Stimulated activated CD8-positive, alpha-beta memory T cell treated with anti-CD3 and anti-CD28 coated beads, Interleukin-12 subunit alpha, Interleukin-12 subunit beta, amount 100 ng/mL, for 1 hour (primary cell): ENCODE measurements around the gene ELOVL6.
"Not testable (repeated sequence)": the region's sequence is repeated elsewhere in the genome, so short reads cannot be mapped to it uniquely, and the experiment has no call there.

Source experiments
- DNase-seq: peaks from one replicate; pipeline ENCODE4 v3.0.0-alpha.2; 2020; ENCODE audit warnings: low read depth

The ELOVL6 gene

DNA sequence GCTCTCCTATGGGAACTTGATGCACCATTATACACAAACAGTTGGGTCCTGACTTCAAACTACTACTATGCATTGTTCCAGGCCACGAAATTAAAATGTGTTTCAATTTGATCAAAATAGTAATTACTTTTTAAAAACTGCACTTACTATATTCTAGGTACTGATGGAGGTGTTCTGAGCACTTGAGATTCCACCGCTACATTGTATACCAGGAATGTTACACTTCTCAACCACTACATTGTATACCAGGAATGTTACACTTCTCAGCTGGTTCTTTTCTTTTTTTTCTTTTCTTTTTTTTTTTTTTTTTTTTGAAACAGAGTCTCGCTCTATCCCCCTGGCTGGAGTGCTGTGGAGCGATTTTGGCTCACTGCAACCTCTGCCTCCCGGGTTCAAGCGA, 77.9 kb downstream of the ELOVL6 start:
- DNase-seq = no peak

DNA sequence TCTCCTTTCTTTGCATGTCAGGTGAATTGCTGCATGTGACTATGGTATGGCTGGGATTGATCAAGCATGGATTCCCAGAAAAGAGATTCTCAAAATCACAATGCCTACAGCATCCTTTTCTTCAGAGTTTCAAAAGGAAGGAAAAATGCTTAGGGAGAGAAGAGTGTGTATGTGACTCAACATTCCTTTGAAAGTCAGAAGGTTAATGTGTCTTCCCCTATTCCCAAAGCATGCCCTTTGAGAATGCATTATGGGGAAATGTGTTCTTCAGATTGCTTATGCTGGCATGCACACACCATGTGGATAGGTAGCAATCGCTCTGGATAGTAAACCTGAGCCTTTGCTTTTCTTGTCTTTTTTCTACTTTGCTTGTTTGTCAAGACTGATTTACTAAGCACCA, 78.5 kb downstream of the ELOVL6 start:
- no peak for DNase-seq

DNA sequence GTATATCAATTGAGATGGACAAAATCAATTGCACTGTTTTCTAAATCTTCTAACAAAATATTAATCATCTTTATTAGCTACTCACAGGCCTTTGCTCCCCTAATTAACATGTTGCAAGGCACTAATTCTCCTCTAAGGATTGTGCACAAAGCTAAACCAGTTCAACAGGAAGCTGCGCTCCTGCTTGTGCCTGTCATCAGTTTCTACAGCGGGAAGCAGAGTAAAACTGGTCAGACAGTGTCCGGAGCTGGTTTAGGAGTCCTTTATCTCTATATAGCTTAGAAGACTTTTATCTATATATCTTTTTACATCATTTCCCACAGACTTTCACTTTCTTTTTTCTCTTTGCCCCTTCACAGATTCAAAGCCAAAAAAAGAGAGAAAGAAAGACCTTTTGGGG, 79.1 kb downstream of the ELOVL6 start:
- no peak for DNase-seq

DNA sequence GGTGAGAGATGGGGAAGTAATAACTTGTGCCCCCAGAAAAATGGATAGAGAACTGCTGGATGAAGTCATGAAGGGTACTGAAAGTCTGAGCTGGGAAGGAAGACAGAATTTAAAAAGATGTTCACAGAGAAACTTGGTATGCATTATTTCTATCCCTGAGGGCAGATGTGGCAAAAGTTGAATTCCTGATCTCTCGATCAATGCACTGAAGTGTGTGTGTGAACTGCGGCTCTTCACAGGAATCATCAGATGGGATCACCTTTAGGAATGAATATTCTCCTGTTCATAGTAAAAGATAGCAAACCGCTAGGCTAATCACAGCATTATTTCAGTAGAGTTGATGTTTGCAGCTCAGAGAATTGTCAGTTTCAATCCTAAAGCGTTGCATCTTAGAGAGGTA, 86.4 kb downstream of the ELOVL6 start:
- no peak for DNase-seq

DNA sequence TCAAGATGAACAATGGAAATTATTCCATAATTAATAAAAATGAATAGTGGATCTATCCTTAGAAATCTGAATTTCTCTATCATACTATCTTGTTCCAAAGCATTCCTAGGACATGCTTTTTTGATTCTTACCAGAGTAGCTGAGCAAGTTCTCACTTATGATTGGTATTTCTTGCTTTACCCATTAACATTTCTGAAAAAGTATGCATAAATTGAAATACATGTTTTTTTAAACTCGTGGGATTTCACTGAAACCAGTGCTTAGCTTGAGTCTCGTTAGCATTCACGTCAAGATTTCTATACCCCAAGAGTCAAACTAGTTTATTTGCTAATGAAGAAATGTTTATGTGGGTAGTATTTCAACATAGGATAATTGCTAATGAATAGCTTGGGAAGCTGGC, 89.0 kb downstream of the ELOVL6 start:
- DNase-seq = no peak

DNA sequence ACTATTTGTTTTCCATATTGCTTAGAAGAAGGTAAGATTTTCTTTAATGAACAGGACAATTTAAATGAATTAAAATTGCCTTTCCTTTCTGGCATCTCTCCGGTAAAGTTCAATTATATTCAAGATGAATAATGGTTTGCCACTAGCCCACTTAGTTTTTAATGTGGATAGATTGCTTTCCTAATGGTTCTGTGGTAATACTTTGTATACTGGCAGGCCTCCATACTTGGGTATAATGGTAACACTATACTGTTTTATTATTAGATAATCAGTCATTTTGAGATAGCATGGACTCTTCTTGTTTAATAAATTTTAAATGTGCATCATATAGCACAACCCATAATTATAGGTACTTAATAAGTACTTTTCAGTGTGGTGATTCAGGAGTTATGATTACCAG, 89.5 kb downstream of the ELOVL6 start:
- DNase-seq = no peak

DNA sequence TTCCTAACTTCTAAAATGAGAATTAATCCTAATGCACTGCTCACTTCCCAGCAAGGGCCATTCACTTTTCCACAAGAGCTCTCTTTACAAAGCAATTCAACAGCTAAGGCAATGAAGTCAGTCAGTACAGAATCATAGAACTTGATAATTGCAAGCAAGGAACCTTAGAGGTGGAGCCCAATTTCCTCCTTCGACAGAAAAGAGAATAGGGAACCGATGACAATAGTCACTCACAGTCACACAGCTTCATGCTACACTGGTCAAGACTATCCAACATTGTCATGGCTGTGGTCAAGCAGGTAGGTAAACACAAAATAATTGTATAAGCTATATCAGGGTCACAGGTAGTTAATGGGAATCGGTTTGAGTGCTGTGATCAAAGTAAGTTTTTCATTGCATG, 90.0 kb downstream of the ELOVL6 start:
- no peak for DNase-seq

DNA sequence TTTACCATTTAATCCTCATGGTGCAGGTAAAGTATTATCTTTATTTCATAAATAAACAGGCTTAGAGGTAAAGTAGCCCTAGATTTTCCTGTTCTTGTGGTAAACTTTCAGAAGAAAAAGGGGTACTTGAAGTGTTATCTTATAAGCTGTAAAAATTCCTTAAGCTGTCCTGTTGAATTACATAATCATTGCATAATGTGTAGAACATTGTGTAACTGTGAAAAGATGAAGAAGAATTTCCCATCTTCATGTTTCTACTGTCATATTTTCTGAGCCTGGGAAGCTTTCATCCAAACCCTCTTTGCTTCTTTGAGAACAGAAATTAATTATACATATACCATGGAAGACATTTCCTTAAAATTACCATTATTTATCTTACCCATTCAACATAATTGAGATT, 90.5 kb downstream of the ELOVL6 start:
- no peak for DNase-seq

DNA sequence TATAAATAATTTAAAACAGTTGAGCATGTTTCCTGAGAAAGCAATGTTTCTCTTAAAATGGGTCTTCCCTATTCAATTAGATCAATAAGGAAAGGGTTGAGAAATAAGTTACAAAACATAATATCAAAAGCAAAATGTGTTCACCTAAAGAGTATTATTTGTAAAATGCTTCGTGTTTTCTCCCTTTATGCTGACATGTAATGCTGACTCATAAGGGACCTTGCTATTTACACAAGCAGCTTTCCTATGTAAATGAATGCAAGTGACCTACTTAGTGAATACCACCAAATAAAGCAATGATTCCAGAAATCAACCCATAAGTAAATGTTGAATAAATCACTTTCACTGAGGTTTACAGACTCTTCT, 91.5 kb downstream of the ELOVL6 start:
- no peak for DNase-seq

DNA sequence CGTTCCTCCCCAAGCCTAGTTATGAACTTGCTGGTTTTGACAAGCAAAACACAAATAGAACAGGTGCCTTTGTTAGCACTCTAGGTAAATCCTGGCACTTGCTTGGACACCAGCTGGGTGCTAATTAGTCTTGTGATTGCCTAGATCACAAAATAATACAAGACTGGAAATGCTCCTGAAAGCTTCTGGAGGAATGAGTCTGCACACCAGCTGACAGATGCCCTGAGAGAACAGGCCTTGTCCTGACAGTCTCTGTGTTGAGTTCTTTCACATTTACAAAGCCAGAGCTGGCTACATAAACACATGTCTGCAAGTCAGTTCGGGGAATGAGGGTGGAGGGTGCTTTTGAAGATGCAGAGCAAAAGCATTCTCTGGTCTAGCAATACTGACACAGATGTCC, 93.8 kb downstream of the ELOVL6 start:
- DNase-seq = no peak

DNA sequence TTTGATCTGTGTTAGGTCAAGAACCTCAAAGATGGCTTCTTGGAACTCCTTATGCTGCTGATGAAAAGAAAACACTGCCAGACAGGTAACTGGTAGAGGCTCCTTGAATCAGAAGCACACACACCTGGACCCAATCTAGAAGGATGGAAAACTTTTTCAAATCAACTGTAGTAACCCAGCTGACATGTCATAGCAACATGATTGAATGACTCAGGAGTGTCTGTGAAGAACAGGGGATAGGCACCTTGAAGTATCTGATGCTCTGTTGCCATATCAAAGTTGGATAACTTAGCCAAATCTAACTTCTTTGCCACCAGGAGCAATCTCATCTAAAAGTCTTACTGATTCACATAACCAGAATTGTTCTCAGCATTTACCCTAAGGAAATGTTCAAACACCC, 98.8 kb downstream of the ELOVL6 start:
- no peak for DNase-seq

DNA sequence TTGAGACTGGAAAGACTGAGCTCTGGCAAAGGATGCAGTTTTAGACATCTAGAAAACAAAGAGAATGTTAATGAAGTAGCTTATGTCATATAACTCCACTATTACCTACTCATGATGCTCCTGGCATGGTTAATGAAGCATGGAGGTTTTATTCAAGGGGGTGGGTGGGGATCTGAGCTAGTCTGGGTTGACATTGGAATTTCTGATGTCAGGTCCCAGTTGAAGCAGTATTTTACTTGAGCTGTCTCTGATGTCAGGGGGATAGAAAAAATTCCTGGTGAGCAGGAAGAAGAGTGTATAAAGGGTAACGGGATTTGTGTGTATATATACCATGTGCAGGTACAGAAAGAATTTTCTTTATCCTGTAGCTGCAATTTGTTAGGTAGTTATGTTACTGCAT, 102.0 kb downstream of the ELOVL6 start:
- no peak for DNase-seq

DNA sequence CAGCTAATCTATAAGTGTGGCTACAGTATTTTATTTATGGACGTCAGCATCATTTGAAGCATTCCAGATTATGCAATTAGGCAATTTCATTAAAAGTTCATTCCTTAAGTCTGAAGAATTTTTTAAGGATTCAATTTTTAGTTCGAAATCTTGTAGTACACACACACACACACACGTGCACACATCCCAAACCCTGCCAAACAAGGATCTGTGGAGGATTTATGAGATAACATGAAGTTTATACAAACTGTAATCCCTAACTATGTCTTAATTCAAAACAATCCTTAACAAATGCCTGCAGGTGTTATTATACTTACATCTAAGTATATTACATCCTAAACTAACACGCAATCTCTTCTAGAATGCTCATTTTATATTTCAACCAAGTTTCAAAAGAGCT, 105.8 kb downstream of the ELOVL6 start:
- DNase-seq = no peak

DNA sequence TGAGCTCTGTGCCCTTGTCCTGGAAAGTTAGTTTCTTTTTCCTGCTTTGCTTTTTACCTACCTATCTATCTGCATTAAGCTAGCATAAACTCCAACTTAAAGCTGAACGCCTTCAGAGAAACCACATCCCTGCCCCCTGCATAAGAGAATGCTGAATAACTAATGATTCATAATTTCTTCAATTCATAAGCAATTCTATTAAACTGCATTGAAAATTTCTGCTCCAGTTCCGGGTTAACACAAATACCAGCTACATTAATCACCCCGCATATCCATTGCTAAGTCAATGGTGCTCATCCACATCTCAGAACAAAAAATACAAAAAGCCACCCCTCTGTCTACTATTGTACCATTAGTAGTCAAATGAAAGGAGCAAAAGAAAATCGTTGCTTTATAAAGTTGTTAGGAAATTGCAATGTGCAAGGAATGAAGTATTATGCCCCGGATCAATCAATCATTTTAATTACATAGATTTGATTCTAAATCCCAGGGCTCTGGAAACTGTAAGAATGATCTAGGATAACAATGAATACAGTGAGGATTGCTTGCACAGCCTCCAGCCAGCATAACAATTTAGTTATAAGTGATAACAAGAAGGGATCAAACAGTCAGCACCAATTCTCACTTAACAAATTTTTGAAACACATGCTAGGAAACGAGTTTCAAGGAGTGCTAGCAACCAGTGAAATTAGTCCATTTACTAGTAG, 106.8 kb downstream of the ELOVL6 start:
- no peak for DNase-seq

DNA sequence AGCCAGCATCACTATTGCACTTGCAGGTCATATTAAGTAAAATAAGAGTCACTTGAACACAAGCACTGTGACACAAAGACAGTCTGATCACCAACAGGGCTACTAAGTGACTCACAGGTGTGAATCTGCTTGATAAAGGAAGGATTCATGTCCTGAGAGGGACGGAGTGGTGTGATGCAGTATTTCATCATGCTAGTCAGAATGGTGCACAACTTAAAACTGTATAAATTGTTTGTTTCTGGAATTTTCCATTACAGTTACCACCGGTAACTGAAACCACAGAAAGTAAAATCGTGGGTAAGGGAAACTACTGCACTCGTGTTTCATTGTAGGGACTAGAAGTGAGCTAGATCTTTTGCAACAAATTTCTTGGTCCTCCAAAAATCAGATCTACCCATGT, 109.7 kb downstream of the ELOVL6 start:
- no peak for DNase-seq

DNA sequence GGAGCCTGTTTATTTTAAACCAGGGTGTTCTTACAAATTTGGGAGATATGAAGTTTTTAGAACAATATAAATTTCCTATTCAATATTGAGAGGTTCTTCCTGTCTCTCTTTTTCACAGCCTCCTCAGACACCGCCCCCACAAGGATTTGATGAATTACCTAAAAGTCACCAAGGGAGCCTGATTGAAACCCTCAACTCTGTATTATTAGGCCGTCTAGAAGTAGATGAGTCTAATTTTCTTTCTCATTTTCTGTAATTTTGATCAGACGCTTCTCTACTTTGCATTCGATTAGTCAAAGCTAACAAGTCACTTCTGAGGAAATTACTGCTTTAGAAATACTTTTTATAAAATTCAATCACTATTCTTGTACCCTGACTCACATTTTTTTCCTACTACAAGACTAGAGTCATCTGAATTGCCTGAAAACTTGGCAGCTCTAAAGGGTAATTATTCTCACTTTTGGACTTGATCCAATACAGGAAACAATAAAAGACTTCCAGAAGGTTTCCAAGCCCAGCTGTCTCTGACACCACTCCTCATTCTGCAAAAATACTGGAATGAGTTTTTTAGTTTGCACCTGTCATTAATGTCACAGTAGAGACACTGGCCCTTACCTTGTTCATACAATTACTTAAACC, 111.2 kb downstream of the ELOVL6 start:
- no peak for DNase-seq

DNA sequence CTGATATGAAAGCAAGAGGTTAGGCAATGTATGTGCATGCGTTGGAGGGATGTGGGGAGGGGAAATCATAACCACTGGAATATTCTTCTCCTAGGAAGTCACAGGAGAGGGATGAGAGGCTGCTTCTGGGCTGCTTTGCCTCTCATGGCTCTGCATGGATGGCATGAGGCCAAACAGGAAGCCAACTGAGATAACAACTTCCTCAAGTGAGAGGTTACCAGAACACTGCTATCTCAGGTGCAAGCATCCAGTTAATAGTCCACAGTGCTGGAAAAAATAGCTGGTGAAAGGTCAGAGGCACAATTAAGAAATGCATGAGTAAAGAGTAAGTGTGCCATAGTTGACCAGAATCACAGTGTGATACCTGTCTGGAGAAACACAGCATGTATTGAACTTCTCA, 113.3 kb downstream of the ELOVL6 start:
- DNase-seq = no peak

DNA sequence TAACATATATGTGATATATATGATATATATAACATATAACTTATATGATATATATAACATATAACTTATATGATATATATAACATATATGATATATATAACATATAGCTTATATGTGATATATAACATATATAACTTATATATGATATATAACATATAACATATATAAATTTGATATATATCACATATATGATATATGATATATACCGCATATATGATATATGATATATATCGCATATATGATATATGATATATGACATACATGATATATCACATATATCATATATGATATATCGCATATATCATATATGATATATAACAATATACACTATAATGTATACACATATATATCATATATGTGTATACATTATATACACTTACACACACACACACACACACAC, 114.3 kb downstream of the ELOVL6 start:
- DNase-seq = no peak

DNA sequence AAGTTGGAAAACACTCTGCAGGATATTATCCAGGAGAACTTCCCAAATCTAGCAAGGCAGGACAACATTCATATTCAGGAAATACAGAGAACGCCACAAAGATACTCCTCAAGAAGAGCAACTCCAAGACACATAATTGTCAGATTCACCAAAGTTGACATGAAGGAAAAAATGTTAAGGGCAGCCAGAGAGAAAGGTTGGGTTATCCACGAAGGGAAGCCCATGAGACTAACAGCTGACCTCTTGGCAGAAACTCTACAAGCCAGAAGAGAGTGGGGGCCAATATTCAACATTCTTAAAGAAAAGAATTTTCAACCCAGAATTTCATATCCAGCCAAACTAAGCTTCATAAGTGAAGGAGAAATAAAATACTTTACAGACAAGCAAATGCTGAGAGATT, 120.3 kb downstream of the ELOVL6 start:
- DNase-seq = not testable (repeated sequence)

DNA sequence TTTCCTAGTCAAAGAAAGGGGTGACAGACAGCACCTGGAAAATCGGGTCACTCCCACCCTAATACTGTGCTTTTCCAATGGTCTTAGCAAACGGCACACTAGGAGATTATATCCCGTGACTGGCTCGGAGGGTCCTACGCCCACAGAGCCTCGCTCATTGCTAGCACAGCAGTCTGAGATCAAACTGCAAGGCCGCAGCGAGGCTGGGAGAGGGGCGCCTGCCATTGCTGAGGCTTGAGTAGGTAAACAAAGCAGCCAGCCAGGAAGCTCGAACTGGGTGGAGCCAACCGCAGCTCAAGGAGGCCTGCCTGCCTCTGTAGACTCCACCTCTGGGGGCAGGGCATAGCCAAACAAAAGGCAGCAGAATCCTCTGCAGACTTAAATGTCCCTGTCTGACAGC, 121.6 kb downstream of the ELOVL6 start:
- DNase-seq = not testable (repeated sequence)

DNA sequence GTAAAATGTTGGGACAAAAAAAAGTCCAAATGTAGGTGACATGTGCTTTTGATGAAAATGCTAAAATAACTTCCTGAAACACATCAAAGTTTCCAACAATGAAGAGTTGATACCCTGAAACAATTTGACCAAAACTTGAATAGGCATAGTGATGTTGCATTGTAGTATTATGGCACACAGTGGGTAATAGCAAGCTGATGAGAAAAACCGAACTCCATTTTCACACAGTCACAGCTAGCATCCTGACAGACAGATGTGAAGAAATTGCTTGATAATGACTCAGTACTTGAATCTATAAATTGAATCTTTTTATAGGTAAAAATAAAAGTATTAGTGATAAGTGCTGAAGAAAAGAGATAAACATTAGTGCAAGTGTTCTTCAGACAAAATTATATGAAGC, 122.5 kb downstream of the ELOVL6 start:
- DNase-seq = no peak

DNA sequence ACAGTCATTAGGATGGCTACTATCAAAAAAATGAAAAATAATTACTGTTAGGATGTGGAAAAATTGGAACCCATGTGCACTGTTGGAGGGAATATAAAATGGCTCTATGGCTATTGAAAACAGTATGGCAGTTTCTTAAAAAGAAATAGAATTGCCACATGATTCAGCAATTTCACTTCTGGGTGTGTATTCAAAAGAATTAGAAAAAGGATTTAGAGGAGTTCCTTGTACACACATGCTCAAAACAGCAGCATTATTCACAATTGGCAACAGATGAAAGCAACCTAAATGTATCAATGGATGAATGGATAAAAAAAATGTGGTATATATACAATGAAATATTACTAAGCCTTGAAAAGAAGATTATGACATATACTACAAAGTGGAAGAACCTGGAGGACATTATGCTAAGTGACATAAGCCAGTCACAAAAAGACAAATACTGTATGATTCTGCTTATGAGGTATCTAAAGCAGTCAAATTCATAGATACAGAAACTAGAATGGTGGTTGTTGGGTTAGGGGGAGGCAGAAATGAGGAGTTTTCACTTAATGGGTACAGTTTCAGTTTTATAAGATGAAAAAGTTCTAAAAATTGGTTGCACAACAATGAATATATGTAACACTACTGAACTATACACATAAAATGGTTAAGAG, 123.2 kb downstream of the ELOVL6 start:
- no peak for DNase-seq

DNA sequence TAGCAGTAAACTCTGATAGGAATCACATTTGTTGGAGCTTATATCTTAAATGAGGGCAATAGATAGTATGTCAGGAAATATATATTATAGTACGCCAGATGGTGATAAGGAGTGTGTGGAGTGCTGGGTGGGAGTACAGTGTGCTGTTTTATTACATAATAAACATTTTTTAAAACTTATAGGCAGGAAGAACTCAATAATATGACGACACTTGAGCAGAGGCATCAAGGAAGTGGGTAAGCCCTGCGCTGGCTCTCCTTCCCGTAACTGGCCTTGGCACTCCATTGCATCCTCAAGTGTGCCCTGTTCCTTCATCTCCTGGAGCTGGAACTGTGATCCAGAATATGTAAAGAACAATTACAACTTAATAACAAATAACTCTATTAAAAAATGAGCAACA, 123.8 kb downstream of the ELOVL6 start:
- DNase-seq = no peak
